HPDE6-E6E7 (cell line): ENCODE measurements around the gene NTM.

Experiments
- DNase-seq: peaks from one replicate; pipeline ENCODE4 v3.0.0; 2011; ENCODE audit warnings: missing footprints; ENCODE audit errors: extremely low spot score

The NTM gene

GRCh38 chr11:131766637-131767036 is 396.2 kb downstream of the NTM start:
- DNase-seq: no peak

GRCh38 chr11:131767421-131767820 is 397.0 kb downstream of the NTM start:
- no peak for DNase-seq

- no peak for DNase-seq
Measured at GRCh38 chr11:131770801-131771200, 400.4 kb downstream of the NTM start.

GRCh38 chr11:131771471-131771870 is 401.1 kb downstream of the NTM start:
- DNase-seq: no peak

- no peak for DNase-seq
Measured at GRCh38 chr11:131773626-131774025, 403.2 kb downstream of the NTM start.

- DNase-seq: no peak
Measured at GRCh38 chr11:131776211-131776610, 405.8 kb downstream of the NTM start.

- no peak for DNase-seq
Measured at GRCh38 chr11:131785801-131786200, 415.4 kb downstream of the NTM start.

- no peak for DNase-seq
Measured at GRCh38 chr11:131787119-131787518, 416.7 kb downstream of the NTM start.

- DNase-seq: no peak
Measured at GRCh38 chr11:131790586-131790985, 420.2 kb downstream of the NTM start.

- no peak for DNase-seq
Measured at GRCh38 chr11:131792243-131792642, 421.8 kb downstream of the NTM start.

- DNase-seq: no peak
Measured at GRCh38 chr11:131796089-131796488, 425.7 kb downstream of the NTM start.

- DNase-seq: no peak
Measured at GRCh38 chr11:131796541-131796940, 426.1 kb downstream of the NTM start.

GRCh38 chr11:131800452-131800851 is 430.0 kb downstream of the NTM start:
- no peak for DNase-seq

- no peak for DNase-seq
Measured at GRCh38 chr11:131802440-131803115, 432.2 kb downstream of the NTM start.

- DNase-seq: no peak
Measured at GRCh38 chr11:131807876-131808275, 437.5 kb downstream of the NTM start.

GRCh38 chr11:131808470-131808869 is 438.1 kb downstream of the NTM start:
- DNase-seq: no peak

GRCh38 chr11:131809203-131809918 is 438.9 kb downstream of the NTM start:
- DNase-seq: no peak

- DNase-seq: no peak
Measured at GRCh38 chr11:131810541-131810940, 440.1 kb downstream of the NTM start.

GRCh38 chr11:131811383-131811782 is 441.0 kb downstream of the NTM start:
- DNase-seq: peak; percentile 42

- no peak for DNase-seq
Measured at GRCh38 chr11:131814108-131814507, 443.7 kb downstream of the NTM start.

- DNase-seq: no peak
Measured at GRCh38 chr11:131815590-131815989, 445.2 kb downstream of the NTM start.

GRCh38 chr11:131816051-131816450 is 445.6 kb downstream of the NTM start:
- DNase-seq: no peak

- DNase-seq: no peak
Measured at GRCh38 chr11:131817687-131818188, 447.3 kb downstream of the NTM start.
